Osteocyte (in vitro differentiated cells): ENCODE measurements around the gene DNM3. TPM values are rescaled to one million over a fixed set of nuclear protein-coding genes. Genes with fewer than 3 reads are reported as not detected.
A peak's percentile ranks its signal among the peaks of the same experiment; 100 is the strongest.

Experiments used
- DNase-seq: peaks from one replicate; pipeline ENCODE4 v3.0.0; 2021; ENCODE audit warnings: mixed read lengths; ENCODE audit not compliant: unreplicated experiment; ENCODE audit errors: extremely low spot score
- H3K27ac Mint-ChIP-seq: one replicate; pipeline ENCODE4 v1.8.0; 2021; ENCODE audit warnings: mild to moderate bottlenecking, mixed read lengths; ENCODE audit not compliant: unreplicated experiment
- H3K27me3 Mint-ChIP-seq: one replicate; pipeline ENCODE4 v1.8.0; 2021; ENCODE audit warnings: mixed read lengths; ENCODE audit not compliant: unreplicated experiment
- H3K36me3 Mint-ChIP-seq: one replicate; pipeline ENCODE4 v1.8.0; 2021; ENCODE audit warnings: mixed read lengths; ENCODE audit not compliant: unreplicated experiment
- H3K4me1 Mint-ChIP-seq: one replicate; pipeline ENCODE4 v1.8.0; 2021; ENCODE audit warnings: mixed read lengths; ENCODE audit not compliant: unreplicated experiment
- H3K4me3 Mint-ChIP-seq: one replicate; pipeline ENCODE4 v1.8.0; 2021; ENCODE audit warnings: mild to moderate bottlenecking, moderate library complexity, mixed read lengths; ENCODE audit not compliant: unreplicated experiment
- H3K9me3 Mint-ChIP-seq: one replicate; pipeline ENCODE4 v1.8.0; 2021; ENCODE audit warnings: mixed read lengths; ENCODE audit not compliant: unreplicated experiment
- CTCF ChIP-seq: fragments of 200-600 bp; sonication (generic); IDR thresholded peaks from 2 replicates; pipeline ENCODE4 v1.5.0; 2021; ENCODE audit warnings: antibody characterized with exemption, mild to moderate bottlenecking, moderate library complexity
- total RNA-seq: library from RNA; stranded (reverse); gene quantifications from 2 replicates; pipeline ENCODE4 v1.2.1, GENCODE V29; 2021

DNM3 gene
- total RNA-seq, 1 donor from 2014 or later, result 3.7 TPM

GRCh38 chr1:172442404-172442803 is 601.1 kb downstream of the DNM3 start:
- no peaks in the 10 kb centered on the region for H3K27me3 Mint-ChIP-seq
- H3K27ac Mint-ChIP-seq, result no peak overlapping the region
- H3K36me3 Mint-ChIP-seq, result peaks cover 24% of the 10 kb centered on the region
- H3K4me1 Mint-ChIP-seq, result peaks cover 25% of the 10 kb centered on the region
- no peak for TF ChIP-seq CTCF
- DNase-seq, result no peak
- peaks cover 5% of the 10 kb centered on the region for H3K9me3 Mint-ChIP-seq
- peak overlapping the region; percentile 43 for H3K4me3 Mint-ChIP-seq

GRCh38 chr1:172442843-172443565 is 601.7 kb downstream of the DNM3 start:
- Mint-ChIP-seq H3K36me3 (peaks cover 23% of the 10 kb centered on the region), H3K4me1 (peaks cover 25% of the 10 kb centered on the region), H3K27me3 (no peaks in the 10 kb centered on the region), H3K27ac (peak overlapping the region; percentile 90), H3K4me3 (peak overlapping the region; percentile 86), H3K9me3 (peaks cover 3% of the 10 kb centered on the region)
- TF ChIP-seq CTCF, result no peak
- DNase-seq, result no peak

GRCh38 chr1:172443666-172444453 is 602.6 kb downstream of the DNM3 start, which contains the start of gene PIGC:
PIGC (minus strand) TSS chr1:172444069; CDS start chr1:172442622, 1,447 bp downstream.
- TF ChIP-seq CTCF, result peak; percentile 90
- Mint-ChIP-seq H3K36me3 (peaks cover 19% of the 10 kb centered on the region), H3K27me3 (no peaks in the 10 kb centered on the region), H3K27ac (peak within 1 kb of the TSS; percentile 90), H3K4me1 (peaks cover 25% of the 10 kb centered on the region), H3K9me3 (no peaks in the 10 kb centered on the region), H3K4me3 (peak within 1 kb of the TSS; percentile 86)
- peak; percentile 96 for DNase-seq

- no peak overlapping the region for H3K4me3 Mint-ChIP-seq
- peaks cover 10% of the 10 kb centered on the region for H3K36me3 Mint-ChIP-seq
- no peaks in the 10 kb centered on the region for H3K27me3 Mint-ChIP-seq
- H3K4me1 Mint-ChIP-seq, result peaks cover 20% of the 10 kb centered on the region
- DNase-seq, result no peak
- TF ChIP-seq CTCF, result no peak
- H3K9me3 Mint-ChIP-seq, result no peaks in the 10 kb centered on the region
- H3K27ac Mint-ChIP-seq, result no peak overlapping the region
These were observed 605.2 kb downstream of the DNM3 start for GRCh38 chr1:172446547-172446946.

GRCh38 chr1:172447641-172448040 is 606.3 kb downstream of the DNM3 start:
- Mint-ChIP-seq H3K36me3 (no peaks in the 10 kb centered on the region), H3K4me3 (no peak overlapping the region), H3K4me1 (peaks cover 9% of the 10 kb centered on the region), H3K9me3 (no peaks in the 10 kb centered on the region), H3K27ac (no peak overlapping the region), H3K27me3 (no peaks in the 10 kb centered on the region)
- TF ChIP-seq CTCF, result no peak
- no peak for DNase-seq
